Body of pancreas (tissue), 4 donors: ENCODE data around the gene AFG3L2.

Experiments
- CTCF ChIP-seq, 7 experiments: fragments of 450-650 bp in 4 of 7; fragments of 200-600 bp in 3 of 7; sonication (generic) in 3 of 7; IDR thresholded peaks; one replicate each; pipeline ENCODE4 v1.5.1; 2016 to 2019; ENCODE audit warnings: antibody characterized with exemption in 7 of 7
- POLR2A ChIP-seq, 3 donors: fragments of 450-650 bp; IDR thresholded peaks; one replicate each; pipeline ENCODE4 v1.6.1; 2016; ENCODE audit warnings: antibody characterized with exemption in 3 of 3, mild to moderate bottlenecking in 2 of 3

- TF ChIP-seq CTCF (IDR thresholded peaks at IDR 0.05) (no peak), POLR2A (IDR thresholded peaks at IDR 0.05) (no peak)
These were observed 43.3 kb downstream of the AFG3L2 start for GRCh38 chr18:12333506-12334290.
